HUES64 (cell line): ENCODE measurements around the gene TRIM5.
"Not testable (repeated sequence)": the region's sequence is repeated elsewhere in the genome, so short reads cannot be mapped to it uniquely, and the experiment has no call there.

ENCODE experiments used
- H3K27ac ChIP-seq: 2 replicates; pipeline ENCODE4 v1.7.0; 2013; ENCODE audit warnings: low read depth, low read length, inconsistent platforms
- H3K27me3 ChIP-seq: 2 replicates; pipeline ENCODE4 v1.6.1; 2013; ENCODE audit warnings: mild to moderate bottlenecking, low read length; ENCODE audit not compliant: insufficient read depth
- H3K36me3 ChIP-seq: 2 replicates; pipeline ENCODE4 v1.6.1; 2013; ENCODE audit warnings: mild to moderate bottlenecking, low read length; ENCODE audit not compliant: insufficient read depth
- H3K4me1 ChIP-seq: 2 replicates; pipeline ENCODE4 v1.6.1; 2013; ENCODE audit warnings: mild to moderate bottlenecking, low read length, moderate library complexity; ENCODE audit not compliant: insufficient read depth
- H3K4me3 ChIP-seq: 2 replicates; pipeline ENCODE4 v1.5.1; 2013; ENCODE audit warnings: mild to moderate bottlenecking, low read length, moderate library complexity
- H3K9ac ChIP-seq: 2 replicates; pipeline ENCODE4 v1.6.1; 2013; ENCODE audit warnings: mild to moderate bottlenecking, low read depth, low read length
- H3K9me3 ChIP-seq: 2 replicates; pipeline ENCODE4 v1.6.1; 2013; ENCODE audit warnings: low read depth, low read length; ENCODE audit not compliant: insufficient read depth
- WGBS: fragments of 150-250, 120-280 bp; methylation state at CpG from one replicate; pipeline ENCODE4 v1.1.7; 2013; ENCODE audit warnings: missing lambda C conversion rate; 5-methylcytosine and 5-hydroxymethylcytosine counted together

The TRIM5 gene

GRCh38 chr11:5688482-5688881 is 3.6 kb upstream of the TRIM5 start:
- Histone ChIP-seq H3K4me3 (no peak overlapping the region), H3K4me1 (peaks cover 31% of the 10 kb centered on the region), H3K27me3 (no peaks in the 10 kb centered on the region), H3K27ac (no peak overlapping the region; the same call in 1 of the 2 replicates), H3K9ac (no peak overlapping the region), H3K9me3 (no peaks in the 10 kb centered on the region; the same call in 1 of the 2 replicates), H3K36me3 (no peaks in the 10 kb centered on the region)
- 100% methylated on average over 1 of the region's 1 CpG for WGBS

GRCh38 chr11:5686426-5686825 is 1.6 kb upstream of the TRIM5 start:
- Histone ChIP-seq H3K4me3 (no peak overlapping the region), H3K4me1 (peaks cover 31% of the 10 kb centered on the region), H3K36me3 (no peaks in the 10 kb centered on the region), H3K9me3 (no peaks in the 10 kb centered on the region; the same call in 1 of the 2 replicates), H3K27me3 (no peaks in the 10 kb centered on the region), H3K9ac (no peak overlapping the region), H3K27ac (no peak overlapping the region)
- 99% methylated on average over 4 of the region's 4 CpGs for WGBS

- 97% methylated on average over 7 of the region's 8 CpGs for WGBS
- Histone ChIP-seq H3K4me1 (peaks cover 11% of the 10 kb centered on the region), H3K27ac (peak overlapping the region; percentile 94), H3K4me3 (peak overlapping the region; percentile 57), H3K9ac (peak overlapping the region; percentile 87), H3K9me3 (no peaks in the 10 kb centered on the region), H3K27me3 (no peaks in the 10 kb centered on the region), H3K36me3 (peaks cover 12% of the 10 kb centered on the region)
These were observed 733 bp downstream of the TRIM5 start for GRCh38 chr11:5684036-5684645.

- 97% methylated on average over 7 of the region's 7 CpGs for WGBS
These were observed 1.3 kb downstream of the TRIM5 start for GRCh38 chr11:5683620-5684019.

GRCh38 chr11:5682890-5683441 is 1.9 kb downstream of the TRIM5 start:
- not testable (repeated sequence) for H3K27ac ChIP-seq, H3K4me3 ChIP-seq, H3K4me1 ChIP-seq, H3K9me3 ChIP-seq, H3K9ac ChIP-seq, H3K27me3 ChIP-seq
- peaks cover 24% of the 10 kb centered on the region for H3K36me3 ChIP-seq
- 95% methylated on average over 32 of the region's 33 CpGs for WGBS

More at GRCh38 chr11:5683620-5684019, 1.3 kb downstream of the TRIM5 start:
- H3K27ac ChIP-seq, H3K9ac ChIP-seq, H3K27me3 ChIP-seq, H3K4me3 ChIP-seq, H3K4me1 ChIP-seq, H3K9me3 ChIP-seq: not testable (repeated sequence)
- peaks cover 17% of the 10 kb centered on the region for H3K36me3 ChIP-seq

GRCh38 chr11:5679811-5680210 is 5.1 kb downstream of the TRIM5 start:
- 96% methylated on average over 7 of the region's 7 CpGs for WGBS
- Histone ChIP-seq H3K9ac (no peak overlapping the region), H3K4me3 (no peak overlapping the region), H3K4me1 (peaks cover 6% of the 10 kb centered on the region), H3K27ac (no peak overlapping the region), H3K9me3 (no peaks in the 10 kb centered on the region), H3K36me3 (peaks cover 30% of the 10 kb centered on the region), H3K27me3 (no peaks in the 10 kb centered on the region)

- WGBS, result 96% methylated on average over 4 of the region's 4 CpGs
- no peaks in the 10 kb centered on the region for H3K4me1 ChIP-seq
- no peaks in the 10 kb centered on the region for H3K9me3 ChIP-seq
- no peak overlapping the region for H3K27ac ChIP-seq
- no peak overlapping the region for H3K9ac ChIP-seq
- no peaks in the 10 kb centered on the region for H3K27me3 ChIP-seq
- H3K36me3 ChIP-seq, result peaks cover 32% of the 10 kb centered on the region
- H3K4me3 ChIP-seq, result no peak overlapping the region
These were observed 10.5 kb downstream of the TRIM5 start for GRCh38 chr11:5674391-5674790.

GRCh38 chr11:5671831-5672230 is 13.0 kb downstream of the TRIM5 start:
- H3K9ac ChIP-seq, result no peak overlapping the region
- no peak overlapping the region for H3K27ac ChIP-seq
- H3K27me3 ChIP-seq, result no peaks in the 10 kb centered on the region
- no peak overlapping the region for H3K4me3 ChIP-seq
- H3K36me3 ChIP-seq, result peaks cover 18% of the 10 kb centered on the region; the same call in 1 of the 2 replicates
- no peaks in the 10 kb centered on the region for H3K9me3 ChIP-seq
- H3K4me1 ChIP-seq, result no peaks in the 10 kb centered on the region

- peaks cover 47% of the 10 kb centered on the region for H3K36me3 ChIP-seq
- H3K9me3 ChIP-seq, result no peaks in the 10 kb centered on the region
- no peaks in the 10 kb centered on the region for H3K27me3 ChIP-seq
- no peaks in the 10 kb centered on the region for H3K4me1 ChIP-seq
- H3K4me3 ChIP-seq, result no peak overlapping the region
- WGBS, result 94% methylated on average over 6 of the region's 6 CpGs
- H3K9ac ChIP-seq, result no peak overlapping the region
- H3K27ac ChIP-seq, result no peak overlapping the region
These were observed 18.5 kb downstream of the TRIM5 start for GRCh38 chr11:5666402-5666793.

- H3K36me3 ChIP-seq, result peaks cover 47% of the 10 kb centered on the region
- no peak overlapping the region for H3K4me3 ChIP-seq
- H3K27me3 ChIP-seq, result no peaks in the 10 kb centered on the region
- no peaks in the 10 kb centered on the region for H3K4me1 ChIP-seq
- WGBS, result 90% methylated on average over 5 of the region's 5 CpGs
- no peak overlapping the region for H3K27ac ChIP-seq
- no peak overlapping the region for H3K9ac ChIP-seq
- H3K9me3 ChIP-seq, result no peaks in the 10 kb centered on the region
These were observed 19.0 kb downstream of the TRIM5 start for GRCh38 chr11:5665746-5666401.

GRCh38 chr11:5665051-5665570 is 19.8 kb downstream of the TRIM5 start:
- Histone ChIP-seq H3K36me3 (peaks cover 43% of the 10 kb centered on the region), H3K27ac (no peak overlapping the region)
- WGBS, result 97% methylated on average over 4 of the region's 4 CpGs

More at GRCh38 chr11:5665051-5665570, 19.8 kb downstream of the TRIM5 start:
- Histone ChIP-seq H3K4me3 (no peak overlapping the region), H3K4me1 (no peaks in the 10 kb centered on the region), H3K9ac (no peak overlapping the region), H3K9me3 (no peaks in the 10 kb centered on the region), H3K27me3 (no peaks in the 10 kb centered on the region)
